Lung (tissue), 12 donors: ENCODE measurements around the gene GHR. TPM values are rescaled to one million over a fixed set of nuclear protein-coding genes. Genes with fewer than 3 reads are reported as not detected.

ENCODE experiments used
- ATAC-seq: fragments of 200-7000 bp; cut with Tn5 transposase; one replicate; pipeline ENCODE4 v1.9.1; 2020; ENCODE audit warnings: moderate number of reproducible peaks; ENCODE audit not compliant: insufficient read depth, low FRiP score
- DNase-seq, 3 donors: peaks; one replicate each; pipeline ENCODE4 v3.0.0-alpha.2; 2013 to 2017
- H3K27ac ChIP-seq, 2 donors: one replicate each; pipeline ENCODE4 v1.5.1; 2013; ENCODE audit warnings: mild to moderate bottlenecking in 2 of 2, moderate library complexity in 2 of 2, control low read depth in 1 of 2, inconsistent platforms in 1 of 2, low read depth in 1 of 2, low read length in 1 of 2
- H3K27me3 ChIP-seq, 3 donors: one replicate each; pipeline ENCODE4 v1.5.1; 2013; ENCODE audit warnings: low read length in 2 of 3; ENCODE audit not compliant: control insufficient read depth in 3 of 3, insufficient read depth in 3 of 3
- H3K36me3 ChIP-seq, 4 donors: one replicate each; pipeline ENCODE4 v1.5.1; 2013; ENCODE audit warnings: low read length in 4 of 4, mild to moderate bottlenecking in 1 of 4, moderate library complexity in 1 of 4; ENCODE audit not compliant: control insufficient read depth in 4 of 4, insufficient read depth in 4 of 4
- H3K4me1 ChIP-seq, 5 donors: one replicate each; pipeline ENCODE4 v1.5.1; 2013; ENCODE audit warnings: low read length in 5 of 5, mild to moderate bottlenecking in 2 of 5, moderate library complexity in 1 of 5; ENCODE audit not compliant: control insufficient read depth in 5 of 5, insufficient read depth in 5 of 5
- H3K4me3 ChIP-seq: one replicate; pipeline ENCODE4 v1.5.1; 2013; ENCODE audit warnings: mild to moderate bottlenecking, control low read depth, moderate library complexity
- H3K9ac ChIP-seq, 2 donors: one replicate each; pipeline ENCODE4 v1.5.1; 2013; ENCODE audit warnings: low read length in 2 of 2, control low read depth in 1 of 2; ENCODE audit not compliant: insufficient read depth in 1 of 2
- H3K9me3 ChIP-seq, 4 donors: one replicate each; pipeline ENCODE4 v1.5.1; 2013; ENCODE audit warnings: low read length in 3 of 4, mild to moderate bottlenecking in 1 of 4, moderate library complexity in 1 of 4; ENCODE audit not compliant: control insufficient read depth in 4 of 4, insufficient read depth in 3 of 4
- WGBS, 2 donors: extraction: QIAGEN DNeasy Blood & Tissue Kit; methylation state at CpG; one replicate each; pipeline ENCODE4 v1.1.7; 2013; 5-methylcytosine and 5-hydroxymethylcytosine counted together
- polyA plus RNA-seq, 2 donors: library from polyadenylated mRNA; stranded (reverse); fragments of 200-250 nt; gene quantifications; one replicate each; pipeline ENCODE4 v1.2.1, GENCODE V29; 2013
- total RNA-seq, 2 donors: library from RNA; depleted of rRNA in 1 of 2; stranded (reverse); fragments of >200 nt in 1 of 2; gene quantifications; one replicate each; pipeline ENCODE4 v1.2.1, GENCODE V29; 2014 to 2021
- TF ChIP-seq, protein P1 (sequence below): IDR thresholded peaks from 2 replicates; pipeline ENCODE4 v1.5.1; 2012; ENCODE audit warnings: mild to moderate bottlenecking; ENCODE audit errors: control extremely low read depth, extremely low read depth
- donor health status: control.
- donor health status: control.
- donor health status: Bipolar disorder and iron deficiency.
- donor health status: healthy.
- donor health status: DM: yes; HTN: yes; CAD: no.

The GHR gene
- total and polyA plus RNA-seq, 4 donors: 0.98 to 23.8 (median 3.2) TPM

DNA sequence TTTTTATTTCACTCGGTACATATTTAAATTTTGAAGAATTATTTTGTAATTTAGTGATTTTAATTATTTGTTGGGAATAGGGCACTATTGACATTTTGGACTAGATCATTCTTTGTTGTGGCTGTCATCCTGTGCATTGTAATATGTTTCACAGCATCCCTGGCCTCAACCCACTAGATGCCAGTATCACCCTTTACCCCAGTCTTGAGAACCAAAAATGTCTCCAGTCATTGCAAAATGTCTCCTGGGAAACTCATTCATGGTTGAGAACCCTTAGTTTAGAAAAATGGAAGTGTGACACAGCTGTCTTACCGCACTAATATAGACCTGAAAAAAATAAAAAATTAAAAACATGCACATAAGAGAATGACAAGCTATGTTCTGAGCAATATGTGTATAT is 245.0 kb downstream of the GHR start:
- no peak overlapping the region for H3K4me3 ChIP-seq
- 94 to 95% methylated on average over 2 of the region's 2 CpGs for WGBS, 2 donors
- H3K9me3 ChIP-seq: peaks cover 0 to 4% (median 1%) of the 10 kb centered on the region in 4 donors

DNA sequence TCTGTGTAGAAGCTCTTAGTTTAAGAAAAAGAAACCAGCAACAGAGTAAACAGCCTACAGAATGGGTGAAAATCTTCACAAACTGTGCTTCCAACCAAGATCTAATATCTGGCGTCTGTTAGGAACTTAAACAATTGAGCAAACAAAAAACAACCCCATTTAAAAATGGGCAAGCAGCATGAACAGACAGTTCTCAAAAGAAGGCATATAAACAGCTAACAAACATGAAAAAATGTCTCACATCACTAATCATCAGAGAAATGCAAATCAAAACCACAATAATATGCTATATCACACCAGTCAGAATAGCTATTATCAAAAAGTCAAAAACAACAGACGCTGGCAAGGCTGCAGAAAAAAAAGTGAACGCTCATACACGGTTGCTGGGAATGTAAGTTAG is 249.7 kb downstream of the GHR start:
- no peaks in the 10 kb centered on the region for H3K27me3 ChIP-seq
- no peak overlapping the region for H3K4me3 ChIP-seq
- H3K36me3 ChIP-seq: no peaks in the 10 kb centered on the region
- peaks cover 0 to 6% (median 1%) of the 10 kb centered on the region in 4 donors for H3K9me3 ChIP-seq
- H3K27ac ChIP-seq: no peak overlapping the region
- no peak for DNase-seq
- 92 to 96% methylated on average over 4 of the region's 4 CpGs for WGBS, 2 donors
- H3K4me1 ChIP-seq: no peaks in the 10 kb centered on the region
- no peak overlapping the region for H3K9ac ChIP-seq
- TF ChIP-seq, protein P1, sequence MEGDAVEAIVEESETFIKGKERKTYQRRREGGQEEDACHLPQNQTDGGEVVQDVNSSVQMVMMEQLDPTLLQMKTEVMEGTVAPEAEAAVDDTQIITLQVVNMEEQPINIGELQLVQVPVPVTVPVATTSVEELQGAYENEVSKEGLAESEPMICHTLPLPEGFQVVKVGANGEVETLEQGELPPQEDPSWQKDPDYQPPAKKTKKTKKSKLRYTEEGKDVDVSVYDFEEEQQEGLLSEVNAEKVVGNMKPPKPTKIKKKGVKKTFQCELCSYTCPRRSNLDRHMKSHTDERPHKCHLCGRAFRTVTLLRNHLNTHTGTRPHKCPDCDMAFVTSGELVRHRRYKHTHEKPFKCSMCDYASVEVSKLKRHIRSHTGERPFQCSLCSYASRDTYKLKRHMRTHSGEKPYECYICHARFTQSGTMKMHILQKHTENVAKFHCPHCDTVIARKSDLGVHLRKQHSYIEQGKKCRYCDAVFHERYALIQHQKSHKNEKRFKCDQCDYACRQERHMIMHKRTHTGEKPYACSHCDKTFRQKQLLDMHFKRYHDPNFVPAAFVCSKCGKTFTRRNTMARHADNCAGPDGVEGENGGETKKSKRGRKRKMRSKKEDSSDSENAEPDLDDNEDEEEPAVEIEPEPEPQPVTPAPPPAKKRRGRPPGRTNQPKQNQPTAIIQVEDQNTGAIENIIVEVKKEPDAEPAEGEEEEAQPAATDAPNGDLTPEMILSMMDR: no peak
- no peak for ATAC-seq

More for the DNA sequence above, 245.0 kb downstream of the GHR start:
- no peaks in the 10 kb centered on the region for H3K36me3 ChIP-seq
- no peaks in the 10 kb centered on the region for H3K4me1 ChIP-seq
- H3K27ac ChIP-seq: no peak overlapping the region
- no peak for DNase-seq
- ATAC-seq: no peak
- no peaks in the 10 kb centered on the region for H3K27me3 ChIP-seq
- TF ChIP-seq, protein P1: no peak
- H3K9ac ChIP-seq: no peak overlapping the region

DNA sequence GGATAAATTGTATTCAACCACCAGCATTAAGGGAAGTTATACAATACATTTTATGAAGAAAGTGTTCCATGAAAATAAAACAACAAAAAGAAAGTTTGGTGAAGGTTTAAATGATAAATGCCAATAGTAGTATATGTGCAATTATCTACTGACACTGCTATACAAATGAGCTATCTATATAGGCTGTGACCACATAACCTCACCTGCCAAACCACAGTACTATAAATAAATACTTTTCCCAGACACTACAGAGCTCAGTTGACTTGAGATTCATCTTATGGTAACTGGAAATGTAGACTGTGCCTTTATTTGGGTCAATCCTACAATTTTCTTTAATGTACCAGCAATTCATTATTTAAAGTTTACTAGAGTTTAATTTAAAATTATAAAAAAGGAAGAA is 252.4 kb downstream of the GHR start:
- Histone ChIP-seq H3K9ac (no peak overlapping the region), H3K4me3 (no peak overlapping the region), H3K4me1 (no peaks in the 10 kb centered on the region), H3K36me3 (no peaks in the 10 kb centered on the region), H3K27ac (no peak overlapping the region), H3K9me3 (peaks cover 0 to 6% (median 0%) of the 10 kb centered on the region in 4 donors), H3K27me3 (no peaks in the 10 kb centered on the region)
- TF ChIP-seq, protein P1: no peak
- no peak for DNase-seq
- ATAC-seq: no peak

DNA sequence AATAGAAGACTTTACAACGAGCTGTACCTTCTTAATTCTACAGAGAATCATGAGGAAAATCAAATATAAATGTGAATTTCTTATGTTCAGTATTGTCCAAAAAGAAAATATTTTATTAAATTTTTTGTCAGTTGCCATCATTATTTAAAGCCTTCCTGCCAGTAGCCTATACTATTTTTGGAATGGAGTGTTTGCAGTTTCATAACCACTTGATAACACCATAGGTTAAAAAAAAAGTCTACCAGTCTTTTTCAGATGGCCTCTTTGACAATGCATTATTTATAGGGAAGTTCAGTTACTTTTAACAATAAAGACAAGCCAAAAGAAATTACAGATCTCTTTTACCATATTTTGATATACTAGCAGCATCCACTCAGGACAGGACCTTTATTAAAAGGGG is 253.1 kb downstream of the GHR start:
- H3K4me1 ChIP-seq: no peaks in the 10 kb centered on the region
- no peak overlapping the region for H3K27ac ChIP-seq
- H3K9me3 ChIP-seq: peaks cover 0 to 6% (median 0%) of the 10 kb centered on the region in 4 donors
- TF ChIP-seq, protein P1: no peak
- H3K36me3 ChIP-seq: no peaks in the 10 kb centered on the region
- H3K9ac ChIP-seq: no peak overlapping the region
- WGBS, 2 donors: 68 to 85% methylated on average over 1 of the region's 1 CpG
- DNase-seq (no peak), ATAC-seq (no peak)
- H3K27me3 ChIP-seq: no peaks in the 10 kb centered on the region
- H3K4me3 ChIP-seq: no peak overlapping the region
